ENCODE results near the gene KLHL34. TPM values are rescaled to one million over a fixed set of nuclear protein-coding genes. Genes with fewer than 3 reads are reported as not detected.

Gene KLHL34
- total and polyA plus RNA-seq, 2 experiments from 2014 or later, result 0.81 to 1.1 TPM

DNA sequence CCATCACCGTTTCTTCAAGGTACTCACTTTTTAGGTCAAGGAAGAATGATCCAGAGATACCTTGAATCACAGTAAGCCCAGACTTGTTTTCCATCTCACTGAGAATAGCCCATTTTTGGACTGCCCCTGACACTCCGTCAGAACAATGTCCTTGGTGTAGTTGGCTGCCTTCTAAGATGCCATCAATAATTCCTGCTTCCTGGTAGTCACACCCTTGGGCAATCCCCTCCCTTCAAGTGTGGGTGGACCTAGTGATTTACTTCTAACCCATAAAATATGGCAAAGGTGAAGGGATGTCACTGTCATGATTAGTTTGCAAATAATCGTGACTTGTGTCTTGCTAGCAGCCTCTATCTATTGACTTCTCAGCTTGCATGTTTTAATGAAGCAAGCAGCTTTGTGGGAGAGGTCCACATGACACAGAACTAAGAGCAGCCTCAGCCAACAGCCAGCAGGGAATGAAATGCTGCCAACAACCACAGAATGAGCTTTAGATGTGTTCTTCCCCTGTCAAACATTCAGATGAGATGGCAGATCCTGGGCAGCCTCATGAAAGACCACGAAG, 20.0 kb upstream of the KLHL34 start:
- Histone ChIP-seq H3K4me1 (ENCODE audit: insufficient read depth) (no peaks in the 10 kb centered on the region), H3K27me3 (ENCODE audit: insufficient read depth) (no peaks in the 10 kb centered on the region), H3K4me2 (no peak overlapping the region), H3K27ac (ENCODE audit: low read depth) (no peak overlapping the region), H3K79me2 (replicated peaks; ENCODE audit: insufficient read depth) (no peaks in the 10 kb centered on the region), H4K20me1 (replicated peaks; ENCODE audit: insufficient read depth) (no peaks in the 10 kb centered on the region), H3K9me2 (ENCODE audit: insufficient read depth) (no peaks in the 10 kb centered on the region), H3K36me3 (ENCODE audit: insufficient read depth) (no peaks in the 10 kb centered on the region), H2AFZ (no peak overlapping the region), H3F3A (replicated peaks; ENCODE audit: low read depth) (no peaks in the 10 kb centered on the region), H3K4me3 (no peak overlapping the region)
- H3K4me3 Mint-ChIP-seq, result no peak overlapping the region
- no peak for DNase-seq (ENCODE audit: low spot score)
- no peaks in the 10 kb centered on the region for H3K9me3 Mint-ChIP-seq
- H3K27ac Mint-ChIP-seq, result no peak overlapping the region
- peaks cover 4% of the 10 kb centered on the region for H3K27me3 Mint-ChIP-seq (ENCODE audit: insufficient read depth, low read depth, poor library complexity)
- ATAC-seq, result no peak
- H3K4me1 Mint-ChIP-seq, result peaks cover 12% of the 10 kb centered on the region; the same call in 2 of the 3 replicates
- TF ChIP-seq REST (IDR thresholded peaks at IDR 0.05; ENCODE audit: unreplicated experiment), result no peak
- TF ChIP-seq POLR2AphosphoS5 (IDR thresholded peaks at IDR 0.05; ENCODE audit: low read depth), result no peak
- TF ChIP-seq ZNF114 (CRISPR knock-in tag; IDR thresholded peaks at IDR 0.05), result no peak
- TF ChIP-seq EZH2 (IDR thresholded peaks at IDR 0.05; ENCODE audit: low read depth, unreplicated experiment), result no peak
- TF ChIP-seq, protein P1, sequence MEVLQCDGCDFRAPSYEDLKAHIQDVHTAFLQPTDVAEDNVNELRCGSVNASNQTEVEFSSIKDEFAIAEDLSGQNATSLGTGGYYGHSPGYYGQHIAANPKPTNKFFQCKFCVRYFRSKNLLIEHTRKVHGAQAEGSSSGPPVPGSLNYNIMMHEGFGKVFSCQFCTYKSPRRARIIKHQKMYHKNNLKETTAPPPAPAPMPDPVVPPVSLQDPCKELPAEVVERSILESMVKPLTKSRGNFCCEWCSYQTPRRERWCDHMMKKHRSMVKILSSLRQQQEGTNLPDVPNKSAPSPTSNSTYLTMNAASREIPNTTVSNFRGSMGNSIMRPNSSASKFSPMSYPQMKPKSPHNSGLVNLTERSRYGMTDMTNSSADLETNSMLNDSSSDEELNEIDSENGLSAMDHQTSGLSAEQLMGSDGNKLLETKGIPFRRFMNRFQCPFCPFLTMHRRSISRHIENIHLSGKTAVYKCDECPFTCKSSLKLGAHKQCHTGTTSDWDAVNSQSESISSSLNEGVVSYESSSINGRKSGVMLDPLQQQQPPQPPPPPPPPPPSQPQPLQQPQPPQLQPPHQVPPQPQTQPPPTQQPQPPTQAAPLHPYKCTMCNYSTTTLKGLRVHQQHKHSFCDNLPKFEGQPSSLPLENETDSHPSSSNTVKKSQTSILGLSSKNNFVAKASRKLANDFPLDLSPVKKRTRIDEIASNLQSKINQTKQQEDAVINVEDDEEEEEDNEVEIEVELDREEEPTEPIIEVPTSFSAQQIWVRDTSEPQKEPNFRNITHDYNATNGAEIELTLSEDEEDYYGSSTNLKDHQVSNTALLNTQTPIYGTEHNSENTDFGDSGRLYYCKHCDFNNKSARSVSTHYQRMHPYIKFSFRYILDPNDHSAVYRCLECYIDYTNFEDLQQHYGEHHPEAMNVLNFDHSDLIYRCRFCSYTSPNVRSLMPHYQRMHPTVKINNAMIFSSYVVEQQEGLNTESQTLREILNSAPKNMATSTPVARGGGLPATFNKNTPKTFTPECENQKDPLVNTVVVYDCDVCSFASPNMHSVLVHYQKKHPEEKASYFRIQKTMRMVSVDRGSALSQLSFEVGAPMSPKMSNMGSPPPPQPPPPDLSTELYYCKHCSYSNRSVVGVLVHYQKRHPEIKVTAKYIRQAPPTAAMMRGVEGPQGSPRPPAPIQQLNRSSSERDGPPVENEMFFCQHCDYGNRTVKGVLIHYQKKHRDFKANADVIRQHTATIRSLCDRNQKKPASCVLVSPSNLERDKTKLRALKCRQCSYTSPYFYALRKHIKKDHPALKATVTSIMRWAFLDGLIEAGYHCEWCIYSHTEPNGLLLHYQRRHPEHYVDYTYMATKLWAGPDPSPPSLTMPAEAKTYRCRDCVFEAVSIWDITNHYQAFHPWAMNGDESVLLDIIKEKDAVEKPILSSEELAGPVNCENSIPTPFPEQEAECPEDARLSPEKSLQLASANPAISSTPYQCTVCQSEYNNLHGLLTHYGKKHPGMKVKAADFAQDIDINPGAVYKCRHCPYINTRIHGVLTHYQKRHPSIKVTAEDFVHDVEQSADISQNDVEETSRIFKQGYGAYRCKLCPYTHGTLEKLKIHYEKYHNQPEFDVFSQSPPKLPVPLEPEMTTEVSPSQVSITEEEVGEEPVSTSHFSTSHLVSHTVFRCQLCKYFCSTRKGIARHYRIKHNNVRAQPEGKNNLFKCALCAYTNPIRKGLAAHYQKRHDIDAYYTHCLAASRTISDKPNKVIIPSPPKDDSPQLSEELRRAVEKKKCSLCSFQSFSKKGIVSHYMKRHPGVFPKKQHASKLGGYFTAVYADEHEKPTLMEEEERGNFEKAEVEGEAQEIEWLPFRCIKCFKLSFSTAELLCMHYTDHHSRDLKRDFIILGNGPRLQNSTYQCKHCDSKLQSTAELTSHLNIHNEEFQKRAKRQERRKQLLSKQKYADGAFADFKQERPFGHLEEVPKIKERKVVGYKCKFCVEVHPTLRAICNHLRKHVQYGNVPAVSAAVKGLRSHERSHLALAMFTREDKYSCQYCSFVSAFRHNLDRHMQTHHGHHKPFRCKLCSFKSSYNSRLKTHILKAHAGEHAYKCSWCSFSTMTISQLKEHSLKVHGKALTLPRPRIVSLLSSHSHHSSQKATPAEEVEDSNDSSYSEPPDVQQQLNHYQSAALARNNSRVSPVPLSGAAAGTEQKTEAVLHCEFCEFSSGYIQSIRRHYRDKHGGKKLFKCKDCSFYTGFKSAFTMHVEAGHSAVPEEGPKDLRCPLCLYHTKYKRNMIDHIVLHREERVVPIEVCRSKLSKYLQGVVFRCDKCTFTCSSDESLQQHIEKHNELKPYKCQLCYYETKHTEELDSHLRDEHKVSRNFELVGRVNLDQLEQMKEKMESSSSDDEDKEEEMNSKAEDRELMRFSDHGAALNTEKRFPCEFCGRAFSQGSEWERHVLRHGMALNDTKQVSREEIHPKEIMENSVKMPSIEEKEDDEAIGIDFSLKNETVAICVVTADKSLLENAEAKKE (CRISPR knock-in tag; IDR thresholded peaks at IDR 0.05), result no peak
- TF ChIP-seq ZNF331 (CRISPR knock-in tag; IDR thresholded peaks at IDR 0.05; ENCODE audit: low read depth), result no peak
- no peak for TF ChIP-seq NANOG (IDR thresholded peaks at IDR 0.05; ENCODE audit: borderline replicate concordance)
- no peaks in the 10 kb centered on the region for H3K36me3 Mint-ChIP-seq (ENCODE audit: low read depth)
